HL-60/S4 treated with phorbol 12-myristate 13-acetate at 8.2 ng/mL for 4 days and 3 days (cell line): ENCODE results near the gene ASPDH.

ENCODE experiments used
- in situ Hi-C: fragments of 300-500 bp; cut with MboI; formaldehyde crosslinking; loops from 2 replicates; pipeline ENCODE4 v1.15.0; 2022; ENCODE audit warnings: low sequenced_read_pairs

The ASPDH gene

GRCh38 chr19:50516456-50516855 is 2.7 kb upstream of the ASPDH start:
- in situ Hi-C loops = no loop called here

- in situ Hi-C loops = no loop called here
Measured at GRCh38 chr19:50515168-50515561, 1.5 kb upstream of the ASPDH start.

- in situ Hi-C loops = no loop called here
Measured at GRCh38 chr19:50514346-50515167, 844 bp upstream of the ASPDH start.

GRCh38 chr19:50512999-50513745 is 541 bp downstream of the ASPDH start:
- in situ Hi-C loops = no loop called here

GRCh38 chr19:50512112-50512998 is 1.4 kb downstream of the ASPDH start:
- in situ Hi-C loops = no loop called here

- in situ Hi-C loops = no loop called here
Measured at GRCh38 chr19:50511069-50511822, 2.5 kb downstream of the ASPDH start, which contains the start of gene JOSD2. Gene JOSD2, minus strand, starts transcription at chr19:50511191. Its CDS starts 760 bp downstream, at chr19:50510431.

- in situ Hi-C loops = no loop called here
Measured at GRCh38 chr19:50510700-50511068, 3.0 kb downstream of the ASPDH start.

GRCh38 chr19:50510121-50510670 is 3.5 kb downstream of the ASPDH start:
- in situ Hi-C loops = no loop called here

- in situ Hi-C loops = no loop called here
Measured at GRCh38 chr19:50509366-50509765, 4.3 kb downstream of the ASPDH start.

- in situ Hi-C loops = no loop called here
Measured at GRCh38 chr19:50508843-50509190, 4.9 kb downstream of the ASPDH start.

- in situ Hi-C loops = no loop called here
Measured at GRCh38 chr19:50507376-50507775, 6.3 kb downstream of the ASPDH start.

GRCh38 chr19:50506700-50507099 is 7.0 kb downstream of the ASPDH start:
- in situ Hi-C loops = no loop called here

GRCh38 chr19:50505856-50506611 is 7.7 kb downstream of the ASPDH start:
- in situ Hi-C loops = no loop called here

GRCh38 chr19:50501568-50502475 is 11.9 kb downstream of the ASPDH start:
- in situ Hi-C loops = no loop called here

GRCh38 chr19:50501186-50501567 is 12.5 kb downstream of the ASPDH start:
- in situ Hi-C loops = no loop called here

GRCh38 chr19:50500753-50501151 is 13.0 kb downstream of the ASPDH start:
- in situ Hi-C loops = no loop called here

GRCh38 chr19:50500060-50500752 is 13.5 kb downstream of the ASPDH start:
- in situ Hi-C loops = no loop called here
